ENCODE results near the gene ADGRF3. TPM values are rescaled to one million over a fixed set of nuclear protein-coding genes. Genes with fewer than 3 reads are reported as not detected.
"Not testable (repeated sequence)": the region's sequence is repeated elsewhere in the genome, so short reads cannot be mapped to it uniquely, and the experiment has no call there.

Gene ADGRF3
- total RNA-seq, 1 donor from 2014 or later, result 0.19 TPM

DNA sequence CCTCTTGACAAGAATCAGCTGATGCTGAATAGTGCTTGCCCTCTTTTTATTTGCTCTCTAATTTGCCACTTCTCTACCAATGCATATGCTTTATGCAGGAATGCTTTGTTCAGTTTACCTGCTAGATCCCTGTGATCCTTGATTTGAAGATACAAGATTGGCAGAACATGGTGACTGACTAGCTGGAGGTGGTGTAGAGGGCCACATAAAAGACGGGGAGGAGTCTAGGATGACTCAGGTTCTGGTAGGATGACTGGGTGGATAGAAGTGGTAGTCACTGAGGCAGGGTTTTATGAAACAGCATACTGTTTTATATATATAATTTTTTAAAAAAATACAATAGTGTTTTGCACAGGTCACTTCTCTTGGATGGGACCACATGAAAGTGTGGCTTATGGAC, 6.3 kb upstream of the ADGRF3 start:
- DNase-seq (ENCODE audit: low spot score), result no peak

DNA sequence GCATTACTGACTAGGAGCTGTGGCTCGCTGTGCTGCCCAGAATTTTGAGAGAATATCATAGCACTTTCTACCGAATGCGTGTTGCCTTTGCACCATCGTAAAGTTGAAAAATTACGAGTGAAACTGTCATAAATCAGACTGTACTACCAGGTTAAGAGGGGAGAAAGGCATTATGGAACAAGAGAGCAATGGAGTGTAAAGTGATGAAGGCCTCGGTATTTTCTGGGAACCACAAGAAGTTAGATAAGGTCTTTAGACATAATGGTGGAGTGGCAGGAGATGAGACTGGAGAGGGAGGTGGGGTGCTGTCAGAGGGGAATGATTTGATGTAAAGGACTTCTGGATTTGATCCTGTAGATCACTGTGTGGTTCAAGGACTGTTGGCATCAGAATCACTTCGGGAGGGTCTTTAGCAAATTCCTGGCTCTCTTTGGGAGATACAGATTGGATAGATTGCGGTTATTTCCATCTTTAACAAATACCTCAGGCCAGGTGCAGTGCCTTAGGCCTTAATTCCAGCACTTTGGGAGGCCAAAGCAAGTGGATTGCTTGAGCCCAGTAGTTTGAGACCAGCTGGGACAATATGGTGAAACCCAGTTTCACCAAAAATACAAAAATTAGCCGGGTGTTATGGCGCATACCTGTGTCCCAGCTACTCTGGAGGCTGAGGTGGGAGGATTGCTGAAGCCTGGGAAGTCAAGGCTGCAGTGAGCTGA, 4.9 kb upstream of the ADGRF3 start:
- no peak for DNase-seq (ENCODE audit: low spot score)

- DNase-seq (ENCODE audit: low spot score), result no peak
These were observed 3.1 kb upstream of the ADGRF3 start for GRCh38 chr2:26349690-26350089.

- no peak for DNase-seq (ENCODE audit: low spot score)
These were observed 787 bp upstream of the ADGRF3 start for GRCh38 chr2:26347286-26347865.

DNA sequence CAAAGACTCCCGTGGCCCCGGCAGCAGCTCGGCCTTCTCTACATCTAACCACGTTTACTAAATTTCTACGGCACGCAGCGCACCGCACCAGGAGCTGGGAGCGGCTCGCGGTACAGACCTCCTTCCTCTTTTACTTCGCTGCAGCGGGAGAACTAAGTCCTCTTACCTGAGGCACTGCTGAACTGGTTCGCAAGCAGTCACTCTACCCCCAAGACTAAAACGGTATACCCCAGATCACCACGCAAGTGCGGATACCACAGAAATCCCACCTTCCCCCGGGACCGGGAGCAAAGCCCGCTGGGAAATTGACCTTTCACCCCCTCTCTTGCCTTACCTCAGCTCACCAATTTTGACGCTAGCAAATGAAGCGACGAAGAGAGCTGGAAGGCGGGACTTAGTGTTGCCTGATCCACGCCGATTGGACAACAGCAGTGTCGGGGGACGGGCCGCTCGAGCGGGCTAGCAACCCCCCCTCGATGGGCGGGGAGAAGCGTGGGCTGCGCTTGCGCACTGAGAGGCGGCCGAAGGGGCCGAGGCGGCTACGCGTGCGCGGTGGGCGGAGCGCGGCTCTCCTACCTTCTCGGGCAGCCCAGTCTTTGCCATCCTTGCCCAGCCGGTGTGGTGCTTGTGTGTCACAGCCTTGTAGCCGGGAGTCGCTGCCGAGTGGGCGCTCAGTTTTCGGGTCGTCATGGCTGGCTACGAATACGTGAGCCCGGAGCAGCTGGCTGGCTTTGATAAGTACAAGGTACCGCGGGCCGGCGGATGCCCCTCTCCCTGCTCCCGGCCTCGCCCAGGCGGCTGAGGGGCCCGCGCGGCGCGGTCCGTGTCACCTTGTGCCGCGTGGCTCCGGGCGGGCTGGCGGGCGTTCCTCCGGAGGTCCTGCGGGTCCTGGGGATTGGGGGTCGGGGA, 790 bp downstream of the ADGRF3 start, which contains the start of gene SELENOI:
SELENOI (plus strand) TSS at position 599 of the 909 bp plus-strand sequence; CDS start at position 689, 90 bp downstream.
- peak; percentile 100 for DNase-seq (ENCODE audit: low spot score)

DNA sequence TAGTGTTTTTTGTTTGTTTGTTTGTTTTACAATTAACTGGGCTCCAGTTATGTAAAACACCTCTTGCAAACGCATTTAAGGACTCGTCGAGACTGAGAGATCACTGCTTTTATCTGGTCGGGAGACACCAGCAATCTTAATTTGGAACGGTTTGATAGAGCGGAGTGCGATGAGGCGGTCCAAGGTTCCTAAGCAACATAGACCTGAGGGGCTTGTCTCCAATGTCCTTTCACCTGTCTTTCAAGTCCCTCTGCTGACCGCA, 1.4 kb downstream of the ADGRF3 start:
- DNase-seq (ENCODE audit: low spot score), result no peak

GRCh38 chr2:26344581-26345282, 1.9 kb downstream of the ADGRF3 start:
- DNase-seq (ENCODE audit: low spot score), result no peak

GRCh38 chr2:26340831-26341230, 5.8 kb downstream of the ADGRF3 start:
- no peak for DNase-seq (ENCODE audit: low spot score)

- DNase-seq (ENCODE audit: low spot score), result no peak
These were observed 9.3 kb downstream of the ADGRF3 start for GRCh38 chr2:26337298-26337697.

- no peak for DNase-seq (ENCODE audit: low spot score)
These were observed 9.9 kb downstream of the ADGRF3 start for GRCh38 chr2:26336719-26337118.

- DNase-seq (ENCODE audit: low spot score), result no peak
These were observed 11.4 kb downstream of the ADGRF3 start for GRCh38 chr2:26335231-26335630.

- no peak for DNase-seq (ENCODE audit: low spot score)
These were observed 13.3 kb downstream of the ADGRF3 start for GRCh38 chr2:26333293-26333692.

- not testable (repeated sequence) for DNase-seq (ENCODE audit: low spot score)
These were observed 15.3 kb downstream of the ADGRF3 start for GRCh38 chr2:26331321-26331720.

DNA sequence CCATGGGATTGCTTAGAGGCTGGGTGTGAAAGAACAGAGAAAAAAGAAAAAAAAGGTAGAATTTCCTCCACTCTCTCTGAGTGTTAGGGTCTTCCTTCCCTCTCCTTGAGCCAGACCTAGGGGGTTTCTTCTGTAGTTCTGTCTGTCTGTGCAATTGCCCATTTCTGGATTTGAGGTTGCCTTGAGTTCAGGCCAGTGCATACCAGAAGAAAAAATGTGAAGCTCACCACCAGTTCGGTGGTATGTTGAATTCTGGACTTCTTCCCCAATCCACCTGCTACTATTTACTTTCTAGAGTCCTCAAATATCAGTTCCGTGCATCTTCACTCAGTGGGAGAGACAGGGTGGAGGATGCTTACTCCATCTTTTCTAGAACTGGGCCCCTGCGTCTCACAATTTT, 16.0 kb downstream of the ADGRF3 start:
- DNase-seq (ENCODE audit: low spot score), result no peak

- DNase-seq (ENCODE audit: low spot score), result no peak
These were observed 16.5 kb downstream of the ADGRF3 start for GRCh38 chr2:26330114-26330549.

GRCh38 chr2:26329083-26329482, 17.5 kb downstream of the ADGRF3 start:
- DNase-seq (ENCODE audit: low spot score), result not testable (repeated sequence)

GRCh38 chr2:26327291-26328272, 19.0 kb downstream of the ADGRF3 start:
- DNase-seq (ENCODE audit: low spot score), result no peak

DNA sequence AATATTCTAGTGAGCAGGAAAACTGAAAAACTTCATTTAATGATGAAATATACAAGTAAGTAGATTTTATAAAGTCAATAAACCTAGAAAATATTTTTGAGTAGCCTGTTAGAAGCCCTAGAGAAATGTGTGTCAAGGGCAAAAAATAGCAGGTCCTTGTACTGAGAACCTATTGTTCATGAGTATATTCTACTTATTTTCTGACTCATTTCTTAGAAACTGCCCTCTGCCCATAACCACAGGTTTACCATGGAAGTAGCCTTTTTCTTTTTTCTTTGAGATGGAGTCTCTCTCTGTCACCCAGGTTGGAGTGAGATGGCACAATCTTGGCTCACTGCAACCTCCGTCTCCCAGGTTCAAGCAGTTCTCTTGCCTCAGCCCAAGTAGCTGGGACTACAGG, 20.1 kb downstream of the ADGRF3 start:
- DNase-seq (ENCODE audit: low spot score), result no peak

DNA sequence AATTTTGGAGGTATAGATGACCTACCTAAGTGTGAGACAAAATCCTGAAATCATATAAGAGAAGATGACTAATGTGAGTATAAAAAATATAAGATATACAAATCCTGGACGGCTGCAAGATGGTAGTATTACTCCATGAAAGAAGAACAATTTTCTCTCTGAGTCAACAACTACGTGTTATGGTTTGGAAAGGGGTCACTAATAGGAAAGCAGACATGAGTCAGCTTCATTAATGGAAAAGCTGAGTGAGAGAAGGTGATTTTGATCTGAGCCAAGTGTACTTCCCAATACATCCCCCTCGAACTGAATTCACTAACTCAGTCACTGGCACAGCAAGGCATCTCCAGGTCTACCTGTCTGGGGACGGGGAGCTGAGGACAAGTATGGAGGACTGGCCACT, 20.7 kb downstream of the ADGRF3 start:
- no peak for DNase-seq (ENCODE audit: low spot score)

- DNase-seq (ENCODE audit: low spot score), result no peak
These were observed 21.7 kb downstream of the ADGRF3 start for GRCh38 chr2:26324903-26325302.

Measured in mesenteric fat pad (tissue), 1 donor.